ENCODE data around the gene MBD3L2B.
"Not testable (repeated sequence)": the region's sequence is repeated elsewhere in the genome, so short reads cannot be mapped to it uniquely, and the experiment has no call there.

Gene MBD3L2B

GRCh38 chr19:7063339-7063738 lies 42.1 kb upstream of the MBD3L2B start:
- no peak for TF ChIP-seq CTCF (conservative IDR thresholded peaks at IDR 0.05)
- no peak overlapping the region for H3K27ac ChIP-seq

DNA sequence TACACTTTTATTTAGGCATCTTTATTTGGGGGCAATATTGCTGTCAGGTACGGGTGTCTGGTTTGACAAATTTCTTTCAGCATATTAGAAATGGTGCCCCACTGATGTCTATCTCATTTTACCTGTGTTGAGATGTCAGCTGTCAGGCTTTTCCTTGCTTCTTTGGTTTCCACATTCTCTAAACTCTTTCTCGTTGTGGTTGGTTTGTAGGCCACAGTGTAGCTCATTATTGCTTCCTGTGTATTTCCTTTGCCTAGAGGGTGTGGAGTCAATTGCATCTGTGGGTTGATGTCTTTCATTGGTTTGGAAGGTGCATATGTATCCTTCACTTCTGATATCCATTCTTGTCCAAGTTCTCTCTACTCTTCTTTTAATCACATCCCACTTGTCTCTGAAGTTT lies 38.7 kb upstream of the MBD3L2B start:
- H3K27ac ChIP-seq = not testable (repeated sequence)

GRCh38 chr19:7058576-7058975 lies 37.3 kb upstream of the MBD3L2B start, which contains the start of gene MBD3L3:
Gene MBD3L3 (minus strand): TSS chr19:7058676. CDS start chr19:7058605, 71 bp downstream.
- not testable (repeated sequence) for H3K27ac ChIP-seq

- H3K27ac ChIP-seq = not testable (repeated sequence)
Observed at GRCh38 chr19:7056371-7056770, 35.1 kb upstream of the MBD3L2B start.

- not testable (repeated sequence) for H3K27ac ChIP-seq
Observed at GRCh38 chr19:7055679-7056078, 34.4 kb upstream of the MBD3L2B start.

DNA sequence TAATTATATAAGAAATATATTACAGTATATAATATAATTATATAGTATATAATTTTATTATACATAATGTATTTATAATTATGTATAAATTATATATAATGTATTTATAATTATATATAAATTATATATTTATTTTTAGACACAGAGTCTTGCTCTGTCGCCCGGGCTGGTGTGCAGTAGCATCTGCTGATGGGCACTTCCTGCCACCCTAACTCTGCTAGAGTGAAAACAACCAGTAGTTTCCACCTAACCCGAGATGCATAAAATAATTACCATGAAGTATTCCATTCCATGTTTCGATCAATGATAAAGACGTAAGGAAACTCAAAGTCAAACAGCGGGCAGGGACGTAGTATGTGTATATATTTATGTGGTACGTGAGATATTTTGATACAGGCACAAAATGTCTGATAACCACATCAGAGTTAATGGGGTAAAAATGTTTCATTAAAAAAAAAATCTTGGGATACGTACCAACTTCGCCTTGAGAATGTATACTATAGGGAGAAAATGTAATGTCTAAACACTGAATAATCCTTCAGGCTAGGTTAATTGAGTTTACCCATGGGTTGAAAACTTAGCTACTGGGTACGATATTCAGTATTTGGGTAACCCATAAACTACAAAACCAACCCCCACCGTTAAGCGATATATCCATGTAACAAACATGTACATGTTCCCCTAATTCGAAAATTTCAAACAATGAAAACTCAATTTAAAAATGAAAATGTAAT lies 33.6 kb upstream of the MBD3L2B start:
- H3K27ac ChIP-seq = not testable (repeated sequence)

- H3K27ac ChIP-seq = not testable (repeated sequence)
Observed at GRCh38 chr19:7052896-7053295, 31.7 kb upstream of the MBD3L2B start.

- not testable (repeated sequence) for H3K27ac ChIP-seq
Observed at GRCh38 chr19:7051421-7051820, 30.2 kb upstream of the MBD3L2B start.

- H3K27ac ChIP-seq = not testable (repeated sequence)
Observed at GRCh38 chr19:7049021-7049420, 27.8 kb upstream of the MBD3L2B start, which contains the start of gene MBD3L2. Gene MBD3L2 (plus strand): TSS chr19:7049321. CDS start chr19:7049374, 53 bp downstream.

DNA sequence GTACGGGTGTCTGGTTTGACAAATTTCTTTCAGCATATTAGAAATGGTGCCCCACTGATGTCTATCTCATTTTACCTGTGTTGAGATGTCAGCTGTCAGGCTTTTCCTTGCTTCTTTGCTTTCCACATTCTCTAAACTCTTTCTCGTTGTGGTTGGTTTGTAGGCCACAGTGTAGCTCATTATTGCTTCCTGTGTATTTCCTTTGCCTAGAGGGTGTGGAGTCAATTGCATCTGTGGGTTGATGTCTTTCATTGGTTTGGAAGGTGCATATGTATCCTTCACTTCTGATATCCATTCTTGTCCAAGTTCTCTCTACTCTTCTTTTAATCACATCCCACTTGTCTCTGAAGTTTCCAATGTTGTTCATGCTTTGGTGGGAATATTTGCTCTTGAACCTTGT lies 20.3 kb upstream of the MBD3L2B start:
- not testable (repeated sequence) for H3K27ac ChIP-seq

GRCh38 chr19:7040079-7040478 lies 18.8 kb upstream of the MBD3L2B start, which contains the start of gene MBD3L4:
Gene MBD3L4 (minus strand): TSS chr19:7040179. CDS start chr19:7040144, 35 bp downstream.
- H3K27ac ChIP-seq = not testable (repeated sequence)

DNA sequence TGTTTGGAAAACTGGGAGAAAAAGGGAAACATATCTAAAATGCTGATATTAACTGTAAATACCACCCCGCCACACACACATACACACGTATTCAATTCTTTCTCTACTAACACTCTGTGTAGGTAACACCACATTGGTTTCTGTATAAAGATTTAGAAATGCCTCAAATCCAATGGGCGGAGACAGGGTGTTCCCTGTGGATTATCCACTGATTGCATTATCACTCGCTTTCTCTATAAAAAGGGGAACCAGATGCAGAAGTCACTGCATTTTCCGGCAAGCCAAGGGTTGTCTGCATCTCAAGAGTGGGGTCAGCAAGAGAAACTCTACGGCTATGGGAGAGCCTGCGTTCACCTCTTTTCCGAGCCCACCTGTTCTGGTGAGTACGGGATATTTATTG lies 9.0 kb upstream of the MBD3L2B start, which contains the start of gene MBD3L5:
TSS of gene MBD3L5 (plus strand) at position 301 of the 400 bp plus-strand sequence. CDS start at position 335, 34 bp downstream.
- not testable (repeated sequence) for H3K27ac ChIP-seq

DNA sequence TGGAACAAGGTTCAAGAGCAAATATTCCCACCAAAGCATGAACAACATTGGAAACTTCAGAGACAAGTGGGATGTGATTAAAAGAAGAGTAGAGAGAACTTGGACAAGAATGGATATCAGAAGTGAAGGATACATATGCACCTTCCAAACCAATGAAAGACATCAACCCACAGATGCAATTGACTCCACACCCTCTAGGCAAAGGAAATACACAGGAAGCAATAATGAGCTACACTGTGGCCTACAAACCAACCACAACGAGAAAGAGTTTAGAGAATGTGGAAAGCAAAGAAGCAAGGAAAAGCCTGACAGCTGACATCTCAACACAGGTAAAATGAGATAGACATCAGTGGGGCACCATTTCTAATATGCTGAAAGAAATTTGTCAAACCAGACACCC lies 7.6 kb upstream of the MBD3L2B start:
- H3K27ac ChIP-seq = not testable (repeated sequence)

DNA sequence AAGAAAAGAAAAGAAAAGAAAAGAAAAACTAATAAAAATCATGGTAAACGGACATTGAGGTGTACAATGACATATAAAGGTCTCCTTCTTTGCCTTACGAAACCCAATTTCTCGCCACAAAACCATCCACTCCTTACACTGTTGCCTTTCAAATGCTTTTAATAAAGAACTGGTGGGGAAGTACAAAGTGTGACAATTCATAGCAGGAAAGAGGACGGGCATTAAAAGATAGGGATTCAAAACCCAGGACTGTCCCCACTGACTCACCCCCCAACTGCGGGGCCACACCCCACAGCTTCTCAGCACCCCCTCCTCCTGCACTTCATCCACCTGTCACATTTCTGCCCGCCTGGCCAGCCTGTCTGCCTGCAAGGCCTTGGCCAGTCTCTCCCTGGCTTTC lies 2.4 kb downstream of the MBD3L2B start:
- H3K27ac ChIP-seq = no peak overlapping the region
- no peak for TF ChIP-seq CTCF (conservative IDR thresholded peaks at IDR 0.05)

- no peak overlapping the region for H3K27ac ChIP-seq
- no peak for TF ChIP-seq CTCF (conservative IDR thresholded peaks at IDR 0.05)
Observed at GRCh38 chr19:7013678-7014077, 7.6 kb downstream of the MBD3L2B start.
